Measurements from ENCODE around the gene PSD. TPM values are rescaled to one million over a fixed set of nuclear protein-coding genes. Genes with fewer than 3 reads are reported as not detected.

Gene PSD
- 0.51 to 0.80 TPM (median 0.64 TPM) in 5 replicates for total RNA-seq (2022; extraction: Qiagen RNA extraction; ENCODE audit: low read depth)

GRCh38 chr10:102418622-102419268 is at the start of gene PSD:
PSD (minus strand) TSS chr10:102418785; CDS start chr10:102417038, 1,747 bp downstream.

DNA sequence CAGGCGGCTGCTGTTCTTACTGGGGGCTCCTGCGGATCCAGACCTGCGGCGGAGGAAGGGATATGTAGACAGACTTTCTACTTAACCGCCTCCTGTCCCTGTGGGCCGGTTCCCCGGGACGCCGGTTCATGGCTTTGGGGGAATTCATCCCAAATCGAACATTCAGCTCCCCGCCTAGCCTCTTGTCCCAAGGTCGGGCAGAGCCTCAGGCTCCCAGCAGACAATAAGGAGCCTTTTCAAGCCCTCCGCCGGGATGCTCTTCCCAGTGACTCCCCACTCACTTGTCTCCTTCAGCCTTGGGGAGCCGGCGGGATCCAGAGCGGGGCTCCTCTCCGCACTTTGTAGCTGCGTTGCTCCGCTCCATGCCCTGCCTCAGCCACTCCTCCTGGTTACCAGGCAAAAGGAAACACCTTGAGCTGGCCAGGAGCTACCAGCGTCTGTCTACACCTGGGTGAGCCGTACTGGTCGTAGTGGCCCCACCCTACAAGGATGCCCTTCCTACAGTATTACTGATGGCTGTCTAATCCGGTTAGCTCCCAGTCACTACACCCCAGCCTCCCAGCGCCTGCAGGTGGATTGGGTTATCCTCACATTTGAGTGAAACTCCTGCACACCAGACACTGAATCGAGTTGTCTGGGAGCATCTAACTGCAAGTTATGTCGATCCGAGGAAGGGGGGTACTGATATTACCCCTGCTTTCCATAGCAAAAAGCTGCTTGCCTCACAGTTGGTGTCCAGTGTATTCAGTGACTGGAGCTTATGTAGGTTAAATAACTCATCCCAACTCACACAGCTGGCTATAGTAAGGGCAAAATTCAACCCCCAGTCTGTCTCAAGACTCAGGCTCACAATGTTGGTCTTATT is 32.8 kb upstream of the PSD start, which contains the start of gene C10orf95:
C10orf95 (minus strand) TSS at position 439 of the 865 bp plus-strand sequence. CDS start 450 bp downstream, outside the sequence.

DNA sequence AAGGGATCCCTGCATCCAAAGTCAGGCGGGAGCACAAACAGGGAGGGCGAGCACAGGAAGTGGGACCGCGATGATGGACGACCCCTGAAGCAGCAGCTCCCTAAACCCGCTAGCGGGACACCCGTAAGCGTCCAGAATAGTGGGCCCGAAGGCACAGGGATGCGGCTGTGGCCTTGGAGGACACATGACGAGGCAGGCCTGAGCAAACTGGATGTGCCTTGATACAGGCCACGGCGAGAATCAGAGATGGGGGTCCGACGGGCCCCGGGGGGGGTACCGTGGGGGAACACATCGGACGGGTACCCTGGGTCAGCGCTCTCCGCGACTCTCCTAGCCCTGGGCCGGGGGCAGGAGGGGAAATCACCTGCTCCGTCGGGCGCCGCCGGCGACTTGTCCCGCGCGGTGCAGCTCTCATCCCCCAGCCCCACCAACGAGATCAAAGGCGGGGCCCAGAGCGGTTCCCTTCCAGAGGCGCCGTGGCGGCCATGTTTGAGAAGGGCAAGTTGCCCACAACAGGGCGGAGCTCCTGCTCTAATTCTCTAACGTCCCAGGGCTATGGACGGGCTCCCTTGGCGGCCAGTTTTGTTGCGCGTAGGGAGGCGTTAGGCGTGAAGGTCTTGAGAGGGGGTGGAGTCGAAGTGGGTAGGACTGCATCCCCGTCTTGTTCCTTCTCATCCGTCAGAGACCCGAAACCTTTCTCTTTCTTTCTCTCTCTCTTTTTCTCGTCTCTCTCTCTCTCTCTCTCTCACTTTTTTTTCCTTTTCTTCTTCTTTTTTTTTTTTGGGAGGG is 13.8 kb upstream of the PSD start, which contains the start of gene CUEDC2:
CUEDC2 (minus strand) TSS at position 413 of the 789 bp plus-strand sequence. CDS start 7,386 bp downstream, outside the sequence.

DNA sequence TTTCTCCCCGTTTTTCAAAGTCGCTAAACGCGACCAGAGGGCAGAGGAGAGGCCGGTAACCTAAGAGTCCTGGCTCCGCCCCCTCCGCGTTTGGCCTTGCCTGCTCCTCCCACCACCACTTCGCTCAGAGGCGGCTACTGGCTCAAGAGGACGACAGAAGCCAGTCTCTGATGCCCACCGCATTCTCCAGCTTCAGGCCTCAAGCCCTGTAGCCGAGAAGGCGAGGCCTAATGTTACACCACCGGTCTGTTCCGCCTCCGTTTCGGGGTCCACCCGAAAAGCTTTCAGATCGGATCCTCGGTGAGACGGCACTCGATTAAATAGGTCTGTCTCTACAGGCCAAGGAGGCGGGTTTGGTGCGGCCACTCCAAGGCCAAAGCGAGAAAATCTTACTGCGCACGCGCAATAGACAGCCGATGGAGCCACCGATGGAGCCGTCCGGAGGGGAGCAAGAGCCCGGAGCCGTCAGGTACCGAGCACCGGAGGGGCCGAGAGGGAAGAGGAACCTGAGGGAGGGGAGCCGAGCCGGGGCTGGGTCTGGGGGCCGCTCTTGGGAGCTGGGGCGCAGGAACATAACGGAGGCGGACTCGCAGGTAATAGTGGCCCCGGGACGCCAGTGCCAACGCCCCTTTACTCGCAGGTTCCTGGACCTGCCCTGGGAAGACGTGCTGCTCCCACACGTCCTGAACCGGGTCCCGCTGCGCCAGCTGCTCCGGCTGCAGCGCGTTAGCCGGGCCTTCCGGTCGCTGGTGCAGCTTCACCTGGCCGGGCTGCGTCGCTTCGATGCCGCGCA is 2.3 kb upstream of the PSD start, which contains the start of gene FBXL15:
FBXL15 (plus strand) TSS at position 123 of the 793 bp plus-strand sequence; CDS start at position 417, 294 bp downstream.

GRCh38 chr10:102395400-102396316 is 22.9 kb downstream of the PSD start, which contains the start of gene NFKB2:
NFKB2 (plus strand) TSS chr10:102395705; CDS start chr10:102395960, 255 bp downstream.

Other genes with a start within 250 kb of the PSD start
- gene ELOVL3, start 192.5 kb downstream of the PSD start, total RNA-seq (2022; extraction: Qiagen RNA extraction; ENCODE audit: low read depth), result 0.22 to 0.39 TPM (median 0.23 TPM) in 5 replicates
- gene PITX3, start 177.3 kb downstream of the PSD start, total RNA-seq (2022; extraction: Qiagen RNA extraction; ENCODE audit: low read depth), result 0.25 to 0.37 TPM (median 0.30 TPM) in 4 of 5 replicates, not detected in the other
- gene GBF1, start 173.3 kb downstream of the PSD start, total RNA-seq (2022; extraction: Qiagen RNA extraction; ENCODE audit: low read depth), result 20.4 to 29.7 TPM (median 27.3 TPM) in 5 replicates
- gene NFKB2, start 23.1 kb downstream of the PSD start, total RNA-seq (2022; extraction: Qiagen RNA extraction; ENCODE audit: low read depth), result 73.7 to 124 TPM (median 95.5 TPM) in 5 replicates
- gene FBXL15, start 2.1 kb upstream of the PSD start, total RNA-seq (2022; extraction: Qiagen RNA extraction; ENCODE audit: low read depth), result 5.5 to 11.6 TPM (median 8.9 TPM) in 5 replicates
- 61.4 to 65.1 TPM (median 63.5 TPM) in 5 replicates for gene CUEDC2, start 13.8 kb upstream of the PSD start, total RNA-seq (2022; extraction: Qiagen RNA extraction; ENCODE audit: low read depth)
- gene C10orf95, start 32.8 kb upstream of the PSD start, total RNA-seq (2022; extraction: Qiagen RNA extraction; ENCODE audit: low read depth), result 0.09 to 0.26 TPM (median 0.16 TPM) in 5 replicates
- gene ACTR1A, start 83.9 kb upstream of the PSD start, total RNA-seq (2022; extraction: Qiagen RNA extraction; ENCODE audit: low read depth), result 86.9 to 99.1 TPM (median 94.4 TPM) in 5 replicates
- gene SUFU, start 85.2 kb upstream of the PSD start, total RNA-seq (2022; extraction: Qiagen RNA extraction; ENCODE audit: low read depth), result 5.7 to 8.8 TPM (median 7.2 TPM) in 5 replicates
- gene TRIM8, start 225.7 kb upstream of the PSD start, total RNA-seq (2022; extraction: Qiagen RNA extraction; ENCODE audit: low read depth), result 42.0 to 51.5 TPM (median 46.3 TPM) in 5 replicates